Activated CD8-positive, alpha-beta memory T cell treated with anti-CD3 and anti-CD28 coated beads, Interleukin-2, amount 50 U/mL, for 24 hours (primary cell): ENCODE results near the gene PNMA8A.
"Not testable (repeated sequence)": the region's sequence is repeated elsewhere in the genome, so short reads cannot be mapped to it uniquely, and the experiment has no call there.

Experiments
- DNase-seq: peaks from one replicate; pipeline ENCODE4 v3.0.0-alpha.2; 2020; ENCODE audit errors: extremely low read depth

The PNMA8A gene

DNA sequence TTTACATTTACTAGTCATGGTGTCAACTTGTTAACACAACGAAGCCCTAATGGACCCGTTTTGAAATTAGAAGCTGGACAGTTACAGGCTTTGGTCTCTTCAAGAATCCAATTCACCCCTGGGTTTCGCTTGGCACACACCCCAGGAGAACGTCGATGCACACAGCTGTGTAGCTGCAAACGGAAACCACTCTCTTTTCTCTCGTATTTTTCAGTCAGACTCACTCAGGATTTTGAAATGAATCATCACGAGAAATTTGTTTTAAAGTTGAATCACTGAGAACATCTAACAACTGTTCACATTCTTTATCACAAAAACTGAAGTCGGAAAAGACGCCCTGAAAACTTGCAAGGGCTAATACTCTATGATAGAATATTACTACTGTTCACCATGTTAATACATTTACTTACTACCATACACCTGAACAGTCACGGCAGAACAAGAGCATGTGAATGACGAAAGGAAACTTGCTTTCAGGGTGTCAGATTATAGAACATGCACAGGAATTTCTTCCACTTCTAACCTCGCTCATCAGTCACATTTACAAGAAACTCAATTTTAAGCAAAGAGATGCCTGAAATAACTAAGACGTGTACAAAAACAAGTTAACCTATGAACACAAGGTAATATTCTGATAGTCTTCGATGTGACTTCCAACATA lies 4.7 kb downstream of the PNMA8A start:
- no peak for DNase-seq

DNA sequence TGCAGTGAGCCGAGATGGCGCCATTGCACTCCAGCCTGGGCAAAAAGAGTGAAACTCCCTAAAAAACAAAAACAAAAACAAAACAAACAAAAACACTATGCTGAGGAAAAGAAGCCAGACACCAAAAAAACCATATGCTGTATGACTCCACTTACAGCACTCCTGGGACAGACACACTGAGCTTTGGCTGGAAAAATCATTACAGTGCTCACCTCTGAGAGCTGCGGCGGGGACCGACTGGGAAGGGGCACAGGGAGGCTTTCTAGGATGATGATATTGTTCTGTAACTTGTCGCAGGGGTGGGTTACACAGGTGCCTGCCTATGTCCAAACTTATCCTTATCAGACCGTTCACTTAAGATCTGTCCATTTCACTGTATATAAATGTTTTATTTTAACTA lies 7.8 kb downstream of the PNMA8A start:
- no peak for DNase-seq

DNA sequence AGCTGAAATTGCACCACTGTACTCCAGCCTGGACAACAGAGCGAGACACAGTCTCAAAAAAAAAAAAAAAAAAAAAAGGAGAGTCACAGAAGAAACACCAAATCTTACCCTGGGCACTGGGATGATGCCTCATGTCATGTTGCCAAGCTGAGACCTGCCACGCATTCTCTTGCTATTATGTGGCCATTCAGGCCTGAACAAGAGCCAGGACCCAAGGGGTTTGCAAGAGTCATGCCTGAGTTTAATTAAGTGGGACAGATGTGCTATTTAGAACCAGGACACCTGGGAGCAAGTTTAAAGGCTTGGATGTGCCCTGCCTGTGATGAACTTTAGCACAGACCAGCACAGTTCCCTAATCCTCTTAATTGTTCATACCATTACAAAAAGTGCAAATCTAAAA lies 9.8 kb downstream of the PNMA8A start:
- no peak for DNase-seq

DNA sequence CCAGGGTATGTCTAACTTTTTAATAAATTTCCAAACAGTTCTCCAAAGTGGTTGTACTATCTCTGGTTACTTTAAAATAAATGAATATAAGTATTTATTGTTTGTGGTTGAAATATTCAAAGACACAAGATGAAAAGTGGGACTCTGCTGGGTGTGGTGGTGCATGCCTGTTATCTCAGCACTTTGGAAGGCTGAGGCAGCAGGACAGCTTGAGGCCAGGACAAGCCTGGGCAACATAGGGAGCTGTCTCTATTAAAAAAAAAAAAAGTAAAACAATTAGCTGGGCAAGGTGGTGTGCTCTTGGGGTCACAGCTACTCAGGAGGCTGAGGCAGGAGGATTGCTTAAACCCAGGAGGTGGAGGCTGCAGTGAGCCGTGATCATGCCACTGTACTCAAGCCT lies 10.4 kb downstream of the PNMA8A start:
- no peak for DNase-seq

DNA sequence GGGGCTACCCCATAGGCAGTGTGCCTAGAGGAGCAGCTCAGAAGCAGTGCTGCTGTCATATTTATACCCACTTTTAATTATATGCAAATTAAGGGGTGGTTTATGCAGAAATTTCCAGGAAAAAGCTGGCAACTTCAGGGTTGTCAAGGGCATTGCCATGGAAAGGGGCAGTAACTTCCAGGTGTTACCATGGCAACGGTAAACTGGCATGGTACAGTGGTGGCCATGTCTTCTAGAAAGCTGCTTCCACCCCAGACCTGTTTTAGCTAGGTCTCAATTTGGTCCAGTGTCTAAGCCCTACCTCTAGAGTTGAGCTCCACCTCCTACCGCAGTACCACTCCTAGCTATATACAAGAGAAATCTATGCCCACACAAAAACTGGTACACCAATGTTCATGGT lies 11.3 kb downstream of the PNMA8A start:
- no peak for DNase-seq

DNA sequence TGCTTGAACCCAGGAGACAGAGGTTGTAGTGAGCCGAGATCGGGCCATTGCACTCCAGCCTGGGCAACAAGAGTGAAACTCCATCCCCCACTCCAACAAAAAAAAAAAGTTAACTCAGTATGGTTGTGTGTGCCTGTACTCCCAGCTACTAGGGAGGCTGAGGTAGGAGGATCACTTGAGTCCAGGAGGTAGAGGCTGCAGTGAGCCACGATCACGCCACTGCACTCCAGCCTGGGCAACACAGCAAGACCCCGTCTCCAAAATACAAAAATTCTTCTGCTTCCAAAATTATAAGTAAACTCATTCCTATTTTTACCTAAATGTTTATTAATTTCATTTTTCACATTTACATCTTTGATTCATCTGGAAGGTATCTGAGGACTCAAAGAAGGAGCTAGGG lies 14.4 kb downstream of the PNMA8A start:
- DNase-seq: no peak

DNA sequence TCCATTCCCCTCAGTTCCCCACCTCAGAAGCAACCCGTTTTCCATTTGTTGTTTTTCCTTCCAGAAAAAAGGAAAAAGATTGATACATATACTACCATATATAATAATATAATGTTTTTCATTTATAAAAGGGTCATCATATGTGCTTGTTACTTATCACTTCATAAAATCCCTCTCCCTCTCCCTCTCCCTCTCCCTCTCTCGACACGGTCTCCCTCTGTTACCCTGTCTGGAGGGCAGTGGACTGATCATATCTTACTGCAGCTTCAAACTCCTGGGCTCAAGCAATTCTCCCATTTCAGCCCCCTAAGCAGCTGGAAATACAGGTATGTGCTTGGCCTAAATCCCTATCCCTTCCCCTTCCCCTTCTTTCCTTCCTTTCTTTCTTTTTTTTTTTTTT lies 17.1 kb downstream of the PNMA8A start:
- DNase-seq: no peak

DNA sequence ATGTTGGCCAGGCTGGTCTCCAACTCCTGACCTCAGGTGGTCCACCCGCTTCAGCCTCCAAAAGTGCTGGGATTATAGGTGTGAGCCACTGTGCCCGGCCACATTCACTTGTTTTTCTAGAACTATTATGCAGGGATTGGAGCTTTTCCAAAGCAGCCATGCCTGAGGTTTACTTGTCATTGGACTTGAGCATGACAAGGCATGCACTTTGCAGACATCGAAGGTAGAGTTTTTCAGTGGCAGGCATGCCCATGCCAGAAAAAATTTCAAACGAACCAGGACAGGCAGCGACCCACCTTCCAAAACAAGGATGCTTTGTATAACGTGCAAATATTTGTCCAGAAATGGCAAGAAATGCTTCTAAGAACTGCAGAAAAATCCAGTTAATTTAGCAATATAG lies 17.7 kb downstream of the PNMA8A start:
- DNase-seq: no peak

DNA sequence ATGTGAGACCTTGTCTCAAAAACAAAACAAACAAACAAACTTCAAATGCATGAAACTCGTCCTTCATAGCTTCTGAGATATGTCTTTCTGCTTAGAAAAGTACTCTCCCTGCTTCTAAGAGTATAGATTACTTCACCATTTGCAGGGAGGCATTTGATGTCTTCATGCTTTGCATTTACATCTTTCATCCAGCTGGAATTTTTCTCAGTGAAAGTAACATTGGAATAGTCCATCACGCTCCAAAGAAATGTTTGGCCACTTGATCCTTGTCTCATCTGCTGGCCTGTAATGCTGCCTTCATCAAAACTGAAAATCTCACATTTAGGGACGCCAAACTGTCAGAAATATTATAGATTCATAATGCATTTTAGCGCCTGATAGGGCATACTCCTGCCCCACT lies 19.2 kb downstream of the PNMA8A start:
- DNase-seq: no peak

DNA sequence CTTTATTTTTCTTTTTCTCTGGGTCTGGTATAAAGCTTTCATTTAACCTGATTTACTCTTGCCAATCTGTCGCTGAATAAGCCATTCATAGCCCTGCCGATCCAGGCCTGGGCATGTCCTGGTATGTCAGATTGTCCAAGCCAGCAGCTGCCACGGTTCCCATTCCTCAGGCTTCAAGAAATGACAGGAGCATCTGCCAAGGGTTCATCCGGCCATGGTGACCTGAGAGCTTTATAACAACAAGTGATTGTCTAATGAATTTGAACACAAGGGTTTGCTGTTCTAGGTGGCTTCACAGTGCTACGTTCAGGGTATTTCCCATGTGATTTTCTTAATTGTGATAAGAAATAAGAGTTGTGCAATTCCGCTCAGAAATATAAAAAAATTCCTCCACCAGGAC lies 20.0 kb downstream of the PNMA8A start:
- no peak for DNase-seq

DNA sequence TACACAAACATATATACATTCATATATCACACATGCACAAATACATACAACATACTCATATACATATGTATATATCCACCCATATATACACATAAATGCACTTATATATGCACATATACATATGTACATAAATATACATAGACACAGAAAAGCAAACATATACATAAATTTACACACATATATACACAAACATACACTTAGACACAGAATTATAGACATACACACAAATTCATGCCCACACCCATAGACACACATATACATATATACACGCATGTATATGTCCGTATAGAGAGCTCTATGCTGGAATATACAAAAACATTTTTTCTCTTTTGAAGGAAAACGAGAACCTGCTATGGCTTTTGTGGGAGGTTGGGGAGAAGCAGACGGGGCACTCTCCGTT lies 20.6 kb downstream of the PNMA8A start:
- no peak for DNase-seq

DNA sequence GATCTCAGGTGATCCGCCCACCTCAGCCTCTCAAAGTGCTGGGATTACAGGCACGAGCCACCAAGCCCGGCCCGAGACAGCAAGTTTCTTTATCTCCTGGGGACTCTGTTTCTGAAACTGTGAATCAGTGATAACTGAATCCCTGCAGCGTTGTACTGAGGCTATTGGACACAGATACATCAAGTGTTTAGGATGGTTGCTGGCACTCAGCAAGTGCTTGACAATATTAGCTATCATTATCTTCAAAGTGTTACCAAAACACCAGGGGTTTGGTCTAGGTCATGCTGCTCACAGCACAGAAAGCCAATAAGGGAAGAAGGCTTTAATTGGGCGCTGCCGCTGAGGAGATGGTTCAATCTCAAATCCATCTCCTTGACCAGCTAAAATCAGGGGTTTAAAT lies 22.1 kb downstream of the PNMA8A start:
- no peak for DNase-seq

DNA sequence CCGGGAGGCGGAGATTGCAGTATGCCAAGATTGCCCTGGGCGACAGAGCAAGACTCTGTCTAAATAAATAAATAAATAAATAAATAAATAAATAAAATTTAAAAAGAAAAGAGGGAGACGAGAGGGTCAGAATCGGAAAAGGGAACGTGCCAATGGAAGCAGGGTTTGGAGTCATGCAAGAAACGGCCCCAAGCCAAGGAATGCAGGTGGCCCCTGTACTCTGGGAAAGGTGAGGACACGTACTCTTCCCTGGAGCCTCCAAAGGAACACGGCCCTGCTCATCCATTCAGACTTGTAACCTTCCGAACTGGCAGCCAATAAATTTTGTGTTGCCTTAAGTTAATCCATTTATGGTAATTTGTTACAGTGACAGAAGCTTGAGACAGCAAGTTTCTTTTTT lies 22.8 kb downstream of the PNMA8A start:
- no peak for DNase-seq

DNA sequence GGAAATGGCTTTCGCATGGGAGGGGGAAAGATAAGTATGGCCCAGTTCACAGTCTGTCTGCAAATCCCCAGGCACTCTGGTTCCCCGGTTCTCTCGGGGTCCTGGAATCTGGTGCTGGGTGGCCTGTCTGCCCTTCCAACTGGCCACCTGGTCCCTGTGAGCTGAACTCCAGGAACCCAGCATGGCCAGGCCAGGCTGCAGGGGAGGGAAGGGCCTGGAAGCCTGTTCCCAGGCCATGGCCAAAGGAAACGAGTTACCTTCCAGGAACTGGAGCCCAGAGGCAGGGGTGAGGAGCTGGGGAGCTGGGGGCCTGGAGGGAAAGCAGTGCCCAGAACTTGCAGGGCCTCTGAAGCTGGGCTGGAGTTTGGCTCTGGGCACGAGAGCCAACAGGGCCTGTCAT lies 23.5 kb downstream of the PNMA8A start:
- no peak for DNase-seq

DNA sequence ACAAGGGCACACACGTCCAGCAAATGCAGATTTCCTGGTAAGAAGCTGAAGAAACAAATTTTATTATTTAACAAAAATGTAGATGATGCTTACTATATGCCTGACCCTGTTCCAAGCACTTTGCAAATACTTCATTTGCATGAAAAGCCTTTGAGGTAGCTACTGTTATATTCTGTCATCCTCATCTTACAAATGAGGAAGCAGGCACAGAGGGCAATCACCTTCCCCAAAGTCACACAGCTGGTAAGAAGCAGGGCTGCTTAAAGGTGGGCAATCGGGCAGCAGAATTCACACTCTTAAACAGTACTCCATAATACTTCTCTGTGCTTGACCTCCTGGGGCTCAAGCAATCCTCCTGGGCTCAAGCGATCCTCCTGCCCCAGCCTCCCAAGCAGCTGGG lies 24.4 kb downstream of the PNMA8A start:
- no peak for DNase-seq

DNA sequence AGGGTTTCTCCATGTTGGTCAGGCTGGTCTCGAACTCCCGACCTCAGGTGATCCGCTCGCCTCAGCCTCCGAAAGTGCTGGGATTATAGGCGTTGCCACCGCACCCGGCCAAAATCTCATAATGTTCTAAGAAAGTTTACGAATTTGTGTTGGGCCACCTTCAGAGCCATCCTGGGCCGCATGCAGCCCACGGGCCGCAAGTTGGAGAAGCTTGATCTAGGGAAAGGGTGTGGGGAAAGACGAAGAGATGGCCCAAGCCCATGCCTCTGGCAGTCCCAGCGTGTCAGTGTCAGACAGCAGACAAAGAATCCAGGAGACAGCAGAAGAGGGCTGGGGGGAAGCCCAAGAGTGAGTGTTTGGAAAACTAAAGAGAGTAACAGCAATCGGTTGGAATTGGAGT lies 25.3 kb downstream of the PNMA8A start:
- no peak for DNase-seq

DNA sequence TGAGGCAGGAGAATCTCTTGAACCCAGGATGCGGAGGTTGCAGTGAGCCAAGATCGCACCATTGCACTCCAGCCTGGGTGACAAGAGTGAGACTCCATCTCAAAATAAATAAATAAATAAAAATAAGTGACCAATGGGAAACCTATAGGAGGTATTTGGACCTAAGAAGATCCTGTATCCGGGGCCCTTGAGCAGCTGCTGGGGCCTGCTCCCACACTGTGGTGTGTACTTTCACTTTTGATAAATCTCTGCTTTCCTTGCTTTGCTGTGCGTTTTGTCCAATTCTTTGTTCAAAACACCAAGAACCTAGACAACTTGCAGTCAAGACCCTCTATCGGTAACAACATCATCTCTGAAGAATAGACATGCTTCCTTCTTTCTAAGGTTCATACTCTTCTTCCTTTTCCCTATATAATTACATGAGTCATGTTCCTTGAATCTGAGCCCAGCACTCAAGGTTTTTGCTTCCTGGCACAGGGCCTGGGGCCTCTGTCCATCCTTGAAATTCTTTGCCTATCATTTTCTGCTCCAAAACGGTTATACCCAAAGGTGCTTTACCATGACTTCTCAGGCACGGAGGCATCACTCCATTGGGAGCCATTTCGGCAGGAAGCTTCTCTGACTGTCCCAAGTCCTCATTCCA lies 28.4 kb downstream of the PNMA8A start:
- DNase-seq: no peak

DNA sequence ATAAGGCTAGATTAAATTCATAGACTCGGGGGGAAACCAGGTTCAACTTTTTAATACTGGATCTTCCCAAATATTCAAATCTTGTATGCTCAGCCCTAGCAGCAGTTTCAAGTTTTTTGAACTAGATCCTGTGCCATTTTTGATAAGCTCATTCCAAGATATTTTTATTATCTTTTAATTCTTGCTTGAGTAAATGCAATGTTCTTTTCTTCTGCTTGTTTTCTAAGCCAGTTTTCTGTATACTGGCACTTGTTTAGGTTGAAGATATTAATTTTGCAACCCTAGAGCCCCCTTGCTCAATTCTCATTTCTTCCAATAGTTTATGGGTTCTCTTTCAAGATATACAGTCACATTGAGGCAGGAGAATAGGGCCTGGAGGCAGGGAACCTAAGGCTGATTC lies 29.5 kb downstream of the PNMA8A start:
- DNase-seq: no peak

DNA sequence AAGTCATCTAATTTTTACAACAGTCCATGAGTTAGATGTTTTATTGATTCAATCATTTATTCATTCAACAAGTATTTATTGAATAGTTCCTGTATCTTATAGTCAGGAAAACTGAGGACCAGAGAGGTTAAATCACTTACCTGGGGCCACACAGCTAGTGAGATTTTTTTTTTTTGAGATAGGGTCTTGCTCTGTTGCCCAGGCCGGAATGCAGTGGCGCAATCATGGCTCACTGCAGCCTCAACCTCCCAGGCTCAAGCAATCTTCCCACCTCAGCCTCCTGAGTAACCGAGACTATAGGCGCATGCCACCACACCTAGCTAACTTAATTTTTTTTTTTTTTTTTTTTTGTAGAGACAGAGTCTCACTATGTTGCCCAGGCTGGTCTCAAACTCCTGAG lies 35.7 kb downstream of the PNMA8A start:
- not testable (repeated sequence) for DNase-seq

DNA sequence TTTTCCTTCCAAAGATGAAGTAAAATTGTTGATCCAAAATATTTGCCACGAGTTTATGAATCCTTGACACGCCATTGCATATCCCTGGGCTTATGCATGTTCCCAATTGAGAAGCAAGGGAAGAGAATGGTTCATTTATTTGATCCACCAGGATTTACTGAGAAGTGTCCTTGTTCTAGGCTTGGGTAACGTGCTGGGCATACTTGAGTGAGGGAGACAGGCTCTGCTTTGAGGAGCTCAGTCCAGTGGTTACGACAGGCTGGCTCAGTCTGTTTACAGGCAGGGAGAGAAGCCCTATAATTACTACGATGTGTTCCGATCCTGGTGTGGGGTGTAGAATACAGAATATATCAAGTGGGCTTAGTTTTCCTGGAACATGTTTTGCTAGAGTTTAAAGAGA lies 36.4 kb downstream of the PNMA8A start:
- DNase-seq: no peak

DNA sequence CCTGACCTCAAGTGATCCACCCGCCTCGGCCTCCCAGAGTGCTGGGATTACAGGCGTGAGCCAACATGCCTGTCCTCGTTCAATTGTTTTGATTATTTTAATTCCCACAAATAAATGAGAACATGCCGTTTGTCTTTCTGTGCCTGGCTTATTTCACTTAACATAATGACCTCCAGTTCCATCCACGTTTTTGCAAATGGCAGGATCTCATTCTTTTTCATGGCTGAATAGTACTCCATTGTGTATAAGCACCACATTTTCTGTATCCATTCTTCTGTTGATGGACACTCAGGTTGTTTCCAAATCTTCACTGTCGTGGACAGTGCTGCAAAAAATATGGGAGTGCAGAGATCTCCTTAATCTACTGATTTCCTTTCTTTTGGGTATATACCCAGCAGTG lies 37.9 kb downstream of the PNMA8A start:
- not testable (repeated sequence) for DNase-seq

DNA sequence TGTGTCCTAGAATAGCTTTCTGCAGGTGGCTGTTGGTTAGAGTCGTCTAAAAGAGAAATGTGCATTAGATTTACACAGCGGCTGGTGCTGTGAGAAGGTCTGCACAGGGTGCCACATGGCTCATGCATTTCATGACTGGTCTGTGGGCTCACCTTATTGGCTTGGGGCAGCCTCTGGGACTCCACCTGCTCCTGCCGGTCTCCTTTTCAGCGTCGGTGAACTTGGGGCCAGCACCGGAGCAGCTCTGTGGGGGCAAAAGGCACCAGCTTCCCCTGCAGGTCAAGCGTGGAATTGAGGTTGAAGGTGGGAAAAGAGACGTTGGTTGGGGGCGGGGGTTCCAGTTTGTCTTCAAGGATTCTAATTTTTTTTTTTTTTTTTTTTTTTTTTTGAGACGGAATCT lies 39.5 kb downstream of the PNMA8A start:
- DNase-seq: no peak

DNA sequence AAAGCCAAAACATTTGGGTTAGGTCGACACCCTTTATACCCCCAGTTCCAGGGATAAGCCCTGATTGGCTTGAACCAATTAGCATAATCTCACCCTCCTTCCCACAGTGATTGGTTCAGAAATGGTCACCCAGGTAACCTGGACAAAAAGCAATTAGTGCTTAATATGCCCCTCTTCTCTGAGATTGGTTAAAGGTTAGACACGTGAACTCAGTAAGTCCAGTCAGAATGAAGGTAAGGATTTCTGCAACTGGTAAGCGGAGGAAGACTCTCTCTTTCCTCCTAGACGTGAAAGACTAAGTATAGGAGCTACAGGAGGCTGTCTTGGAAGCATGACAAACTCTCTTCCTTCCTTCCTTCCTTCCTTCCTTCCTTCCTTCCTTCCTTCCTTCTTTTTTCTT lies 41.4 kb downstream of the PNMA8A start:
- DNase-seq: no peak
